ENCODE measurements around the gene BAIAP2. TPM values are rescaled to one million over a fixed set of nuclear protein-coding genes. Genes with fewer than 3 reads are reported as not detected.

BAIAP2 gene
- total RNA-seq, 2 experiments from 2014 or later = 3.3 to 3.6 TPM

- Mint-ChIP-seq H3K4me1 (ENCODE audit: low read depth) (peaks cover 21% of the 10 kb centered on the region), H3K4me3 (no peak overlapping the region), H3K27me3 (peaks cover 3% of the 10 kb centered on the region), H3K27ac (no peak overlapping the region), H3K9me3 (peaks cover 8% of the 10 kb centered on the region), H3K36me3 (peaks cover 1% of the 10 kb centered on the region)
- intact Hi-C loops (cut with micrococcal nuclease) = no loop called here
- POLR2A ChIA-PET = interaction anchor here (0.5 kb wide), 1 partner anchor 94 kb away, joined by 5 read pairs; no protein-coding TSS in a partner anchor
- CTCF ChIA-PET = interaction anchor here (0.5 to 6.1 kb wide), 4 partner anchors 9 to 480 kb away, joined by 3 to 87 read pairs (median 3); no protein-coding TSS in a partner anchor
- DNase-seq = no peak
These were observed 15.1 kb upstream of the BAIAP2 start for GRCh38 chr17:81019563-81020442.

- Mint-ChIP-seq H3K4me3 (no peak overlapping the region), H3K4me1 (ENCODE audit: low read depth) (peaks cover 21% of the 10 kb centered on the region), H3K27me3 (peaks cover 4% of the 10 kb centered on the region), H3K27ac (no peak overlapping the region), H3K36me3 (peaks cover 1% of the 10 kb centered on the region), H3K9me3 (peaks cover 8% of the 10 kb centered on the region)
- POLR2A ChIA-PET = no interaction called here
- intact Hi-C loops (cut with micrococcal nuclease) = no loop called here
- CTCF ChIA-PET = interaction anchor here (0.5 to 6.1 kb wide), 3 partner anchors 77 to 479 kb away, joined by 3 to 87 read pairs (median 3); no protein-coding TSS in a partner anchor
- DNase-seq = no peak
These were observed 14.5 kb upstream of the BAIAP2 start for GRCh38 chr17:81020443-81020766.

- H3K27ac Mint-ChIP-seq = no peak overlapping the region
- POLR2A ChIA-PET = no interaction called here
These were observed 14.0 kb upstream of the BAIAP2 start for GRCh38 chr17:81020767-81021497.

GRCh38 chr17:81021531-81022343, 13.2 kb upstream of the BAIAP2 start:
- peaks cover 11% of the 10 kb centered on the region for H3K27me3 Mint-ChIP-seq
- CTCF ChIA-PET = interaction anchor here (0.7 to 6.1 kb wide), 4 partner anchors 15 to 463 kb away, joined by 3 to 87 read pairs (median 4); no protein-coding TSS in a partner anchor
- POLR2A ChIA-PET = no interaction called here
- intact Hi-C loops (cut with micrococcal nuclease) = no loop called here
- no peak overlapping the region for H3K27ac Mint-ChIP-seq
- no peaks in the 10 kb centered on the region for H3K36me3 Mint-ChIP-seq
- H3K9me3 Mint-ChIP-seq = peaks cover 3% of the 10 kb centered on the region
- DNase-seq = no peak
- H3K4me3 Mint-ChIP-seq = no peak overlapping the region
- H3K4me1 Mint-ChIP-seq (ENCODE audit: low read depth) = peaks cover 21% of the 10 kb centered on the region

More at GRCh38 chr17:81020767-81021497, 14.0 kb upstream of the BAIAP2 start:
- Mint-ChIP-seq H3K9me3 (peaks cover 8% of the 10 kb centered on the region), H3K36me3 (peaks cover 1% of the 10 kb centered on the region), H3K4me1 (ENCODE audit: low read depth) (peaks cover 21% of the 10 kb centered on the region), H3K4me3 (no peak overlapping the region), H3K27me3 (peaks cover 4% of the 10 kb centered on the region)
- CTCF ChIA-PET = interaction anchor here (0.6 to 6.1 kb wide), 2 partner anchors 77 to 83 kb away, joined by 3 to 87 read pairs; no protein-coding TSS in a partner anchor
- intact Hi-C loops (cut with micrococcal nuclease) = no loop called here
- no peak for DNase-seq

- peaks cover 19% of the 10 kb centered on the region for H3K4me1 Mint-ChIP-seq (ENCODE audit: low read depth)
- intact Hi-C loops (cut with micrococcal nuclease) = no loop called here
- H3K9me3 Mint-ChIP-seq = peaks cover 6% of the 10 kb centered on the region
- H3K27ac Mint-ChIP-seq = no peak overlapping the region
- POLR2A ChIA-PET = no interaction called here
- CTCF ChIA-PET = interaction anchor here (0.7 to 6.1 kb wide), 4 partner anchors 15 to 462 kb away, joined by 3 to 87 read pairs (median 4); no protein-coding TSS in a partner anchor
- peaks cover 15% of the 10 kb centered on the region for H3K27me3 Mint-ChIP-seq
- no peak overlapping the region for H3K4me3 Mint-ChIP-seq
- DNase-seq = no peak
- no peaks in the 10 kb centered on the region for H3K36me3 Mint-ChIP-seq
These were observed 12.6 kb upstream of the BAIAP2 start for GRCh38 chr17:81022344-81022676.

GRCh38 chr17:81025065-81025740, 9.7 kb upstream of the BAIAP2 start:
- Mint-ChIP-seq H3K27ac (no peak overlapping the region), H3K36me3 (no peaks in the 10 kb centered on the region), H3K4me3 (no peak overlapping the region), H3K4me1 (ENCODE audit: low read depth) (peaks cover 8% of the 10 kb centered on the region), H3K9me3 (peaks cover 7% of the 10 kb centered on the region), H3K27me3 (peaks cover 19% of the 10 kb centered on the region)
- CTCF ChIA-PET = interaction anchor here (0.7 to 6.1 kb wide), 6 partner anchors 15 to 79 kb away, joined by 3 to 87 read pairs (median 12); no protein-coding TSS in a partner anchor
- POLR2A ChIA-PET = no interaction called here
- intact Hi-C loops (cut with micrococcal nuclease) = no loop called here
- DNase-seq = no peak

GRCh38 chr17:81025741-81026129, 9.2 kb upstream of the BAIAP2 start:
- intact Hi-C loops (cut with micrococcal nuclease) = no loop called here
- Mint-ChIP-seq H3K9me3 (peaks cover 7% of the 10 kb centered on the region), H3K4me1 (ENCODE audit: low read depth) (peaks cover 8% of the 10 kb centered on the region), H3K27ac (no peak overlapping the region), H3K27me3 (peaks cover 19% of the 10 kb centered on the region), H3K4me3 (no peak overlapping the region), H3K36me3 (no peaks in the 10 kb centered on the region)
- ChIA-PET CTCF (interaction anchor here (1.0 to 6.1 kb wide), 4 partner anchors 15 to 78 kb away, joined by 3 to 87 read pairs (median 15); no protein-coding TSS in a partner anchor), POLR2A (no interaction called here)
- no peak for DNase-seq

- peaks cover 7% of the 10 kb centered on the region for H3K9me3 Mint-ChIP-seq
- no peak for DNase-seq
- ChIA-PET POLR2A (no interaction called here), CTCF (interaction anchor here (6.1 kb wide), 1 partner anchor 77 kb away, joined by 87 read pairs; no protein-coding TSS in a partner anchor)
- intact Hi-C loops (cut with micrococcal nuclease) = no loop called here
- no peaks in the 10 kb centered on the region for H3K36me3 Mint-ChIP-seq
- H3K27me3 Mint-ChIP-seq = peaks cover 19% of the 10 kb centered on the region
- peaks cover 8% of the 10 kb centered on the region for H3K4me1 Mint-ChIP-seq (ENCODE audit: low read depth)
- H3K27ac Mint-ChIP-seq = no peak overlapping the region
- no peak overlapping the region for H3K4me3 Mint-ChIP-seq
These were observed 8.5 kb upstream of the BAIAP2 start for GRCh38 chr17:81026266-81027036.

GRCh38 chr17:81027038-81027437, 7.9 kb upstream of the BAIAP2 start:
- DNase-seq = no peak
- intact Hi-C loops (cut with micrococcal nuclease) = no loop called here
- Mint-ChIP-seq H3K4me3 (no peak overlapping the region), H3K27me3 (peaks cover 19% of the 10 kb centered on the region), H3K27ac (no peak overlapping the region), H3K9me3 (peaks cover 7% of the 10 kb centered on the region), H3K4me1 (ENCODE audit: low read depth) (peaks cover 8% of the 10 kb centered on the region), H3K36me3 (no peaks in the 10 kb centered on the region)
- ChIA-PET CTCF (no interaction called here), POLR2A (no interaction called here)

- no peak overlapping the region for H3K4me3 Mint-ChIP-seq
- no peaks in the 10 kb centered on the region for H3K36me3 Mint-ChIP-seq
- ChIA-PET CTCF (interaction anchor here (1.8 kb wide), 1 partner anchor 74 kb away, joined by 5 read pairs; no protein-coding TSS in a partner anchor), POLR2A (no interaction called here)
- intact Hi-C loops (cut with micrococcal nuclease) = no loop called here
- H3K4me1 Mint-ChIP-seq (ENCODE audit: low read depth) = peaks cover 8% of the 10 kb centered on the region
- H3K27me3 Mint-ChIP-seq = peaks cover 19% of the 10 kb centered on the region
- H3K27ac Mint-ChIP-seq = no peak overlapping the region
- DNase-seq = no peak
- peaks cover 7% of the 10 kb centered on the region for H3K9me3 Mint-ChIP-seq
These were observed 7.1 kb upstream of the BAIAP2 start for GRCh38 chr17:81027591-81028505.

All from activated CD4-positive, alpha-beta memory T cell treated with anti-CD3 and anti-CD28 coated beads for 36 hours (primary cell).